Measurements from ENCODE around the gene CHST12.

- no peak for TF ChIP-seq TAF1 (IDR thresholded peaks at IDR 0.05; ENCODE audit: borderline replicate concordance, insufficient read depth, low read length)
- no peak for TF ChIP-seq REST (IDR thresholded peaks at IDR 0.05; ENCODE audit: insufficient read depth in 1 of 2, low read depth in 2 of 2, low read length in 2 of 2)
- TF ChIP-seq POLR2AphosphoS5 (IDR thresholded peaks at IDR 0.05; ENCODE audit: low read depth, low read length), result no peak
- TF ChIP-seq SIN3A (IDR thresholded peaks at IDR 0.05; ENCODE audit: borderline replicate concordance, insufficient read depth, low read length), result no peak
Measured at GRCh38 chr7:2383543-2384274, 19.7 kb upstream of the CHST12 start.

Data from PFSK-1 (cell line).